Fibroblast of lung (primary cell): Measurements from ENCODE around the gene CAPN13.

Source experiments
- EZH2 ChIP-seq: IDR thresholded peaks from 2 replicates; pipeline ENCODE4 v1.5.1; 2012; ENCODE audit warnings: low read length, control low read depth, mild to moderate bottlenecking; ENCODE audit errors: missing control alignments
- TF ChIP-seq, protein P1 (sequence below), 2 donors: IDR thresholded peaks in 1 of 2; conservative IDR thresholded peaks in 1 of 2; 1 replicate in 1 of 2; 2 replicates in 1 of 2; pipeline ENCODE4 v1.5.1; 2011 to 2012; ENCODE audit warnings: low read length in 2 of 2, control low read depth in 1 of 2, inconsistent platforms in 1 of 2, low read depth in 1 of 2, mild to moderate bottlenecking in 1 of 2

DNA sequence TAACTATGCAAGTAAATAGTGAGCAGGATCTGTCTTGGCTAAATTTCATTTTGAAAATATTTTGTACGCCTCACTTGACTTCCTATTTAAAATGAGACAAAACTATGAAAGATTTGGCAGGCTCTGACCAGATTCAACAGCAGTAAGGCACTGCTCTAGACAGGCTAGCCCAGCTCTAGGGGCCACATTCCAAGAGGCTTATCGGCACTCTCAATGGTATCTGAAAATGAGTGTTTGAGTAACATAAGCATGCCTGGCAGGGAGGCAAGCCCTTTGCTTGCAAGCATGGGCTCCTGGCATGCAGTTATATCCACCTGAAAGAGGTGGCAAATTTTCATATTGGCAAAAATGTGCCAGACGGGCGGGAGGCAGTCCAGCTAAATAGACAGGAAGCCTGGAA, 10.5 kb downstream of the CAPN13 start:
- TF ChIP-seq, protein P1, sequence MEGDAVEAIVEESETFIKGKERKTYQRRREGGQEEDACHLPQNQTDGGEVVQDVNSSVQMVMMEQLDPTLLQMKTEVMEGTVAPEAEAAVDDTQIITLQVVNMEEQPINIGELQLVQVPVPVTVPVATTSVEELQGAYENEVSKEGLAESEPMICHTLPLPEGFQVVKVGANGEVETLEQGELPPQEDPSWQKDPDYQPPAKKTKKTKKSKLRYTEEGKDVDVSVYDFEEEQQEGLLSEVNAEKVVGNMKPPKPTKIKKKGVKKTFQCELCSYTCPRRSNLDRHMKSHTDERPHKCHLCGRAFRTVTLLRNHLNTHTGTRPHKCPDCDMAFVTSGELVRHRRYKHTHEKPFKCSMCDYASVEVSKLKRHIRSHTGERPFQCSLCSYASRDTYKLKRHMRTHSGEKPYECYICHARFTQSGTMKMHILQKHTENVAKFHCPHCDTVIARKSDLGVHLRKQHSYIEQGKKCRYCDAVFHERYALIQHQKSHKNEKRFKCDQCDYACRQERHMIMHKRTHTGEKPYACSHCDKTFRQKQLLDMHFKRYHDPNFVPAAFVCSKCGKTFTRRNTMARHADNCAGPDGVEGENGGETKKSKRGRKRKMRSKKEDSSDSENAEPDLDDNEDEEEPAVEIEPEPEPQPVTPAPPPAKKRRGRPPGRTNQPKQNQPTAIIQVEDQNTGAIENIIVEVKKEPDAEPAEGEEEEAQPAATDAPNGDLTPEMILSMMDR (conservative IDR thresholded peaks at IDR 0.05 in 1 of 2, IDR thresholded peaks at IDR 0.05 in 1 of 2; ENCODE audit: low read depth in 1 of 2, low read length in 2 of 2): no peak
- no peak for TF ChIP-seq EZH2
